Measurements from ENCODE around the gene ARHGAP24.

The ARHGAP24 gene

DNA sequence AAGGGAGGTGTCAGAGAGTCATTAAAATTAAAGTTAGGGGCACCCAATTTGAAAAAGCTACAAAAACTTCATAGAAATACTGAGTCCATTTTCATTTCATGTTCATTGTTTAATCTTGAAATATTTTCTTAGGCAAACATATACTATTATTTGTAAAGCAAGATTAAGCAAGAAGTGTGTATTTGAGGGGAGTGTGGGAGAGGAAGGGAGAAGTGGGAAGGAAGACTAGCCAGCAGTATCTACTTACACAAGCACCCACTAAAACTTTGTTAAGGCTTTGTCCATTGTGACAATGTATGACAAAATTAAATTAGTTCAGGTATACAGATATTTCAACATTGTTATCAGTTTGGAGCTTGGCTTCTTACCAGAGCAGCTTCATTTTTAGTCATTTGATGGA lies 222.9 kb downstream of the ARHGAP24 start:
- no peak for DNase-seq (ENCODE audit: low read depth)

DNA sequence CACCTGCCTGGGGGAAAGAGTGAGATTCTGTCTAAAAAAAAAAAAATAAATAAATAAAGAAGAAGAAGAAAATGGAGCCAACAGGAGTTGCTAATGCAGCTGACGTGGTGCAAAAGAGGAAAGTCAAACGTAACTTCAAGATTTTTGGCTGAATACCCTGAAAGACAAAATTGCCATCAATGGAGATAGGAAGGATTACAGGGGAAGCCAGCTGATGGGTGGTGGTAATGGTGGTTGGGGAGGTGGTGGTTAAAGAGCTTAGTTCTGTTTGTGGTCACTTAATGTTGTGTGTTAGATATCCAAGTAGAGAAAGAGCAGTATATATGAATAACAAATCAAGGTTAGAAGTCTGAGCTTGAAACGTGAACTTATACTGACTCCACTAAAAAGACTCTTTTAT lies 225.4 kb downstream of the ARHGAP24 start:
- no peak for DNase-seq (ENCODE audit: low read depth)

DNA sequence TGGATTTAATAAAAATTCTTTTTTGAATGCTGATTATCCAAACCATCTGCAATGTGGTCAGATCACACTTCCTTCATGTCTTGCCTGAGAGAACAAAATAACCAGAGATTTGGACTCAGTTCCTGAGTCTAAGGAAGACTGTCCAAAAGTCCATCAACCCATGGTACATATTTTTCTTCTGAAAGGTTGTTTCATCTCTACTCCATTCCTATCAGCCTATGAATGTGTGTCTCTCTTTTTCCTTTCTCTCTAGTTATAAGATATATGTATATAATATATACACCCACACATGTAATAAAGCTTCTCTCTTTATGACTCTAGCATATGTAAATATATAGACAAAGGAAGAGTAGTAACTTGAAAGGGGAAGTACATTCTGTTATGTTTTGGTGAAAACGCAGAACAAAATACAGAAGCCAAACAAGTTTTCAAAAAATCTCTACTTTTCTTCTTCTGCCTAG lies 226.9 kb downstream of the ARHGAP24 start:
- DNase-seq (ENCODE audit: low read depth), result no peak

DNA sequence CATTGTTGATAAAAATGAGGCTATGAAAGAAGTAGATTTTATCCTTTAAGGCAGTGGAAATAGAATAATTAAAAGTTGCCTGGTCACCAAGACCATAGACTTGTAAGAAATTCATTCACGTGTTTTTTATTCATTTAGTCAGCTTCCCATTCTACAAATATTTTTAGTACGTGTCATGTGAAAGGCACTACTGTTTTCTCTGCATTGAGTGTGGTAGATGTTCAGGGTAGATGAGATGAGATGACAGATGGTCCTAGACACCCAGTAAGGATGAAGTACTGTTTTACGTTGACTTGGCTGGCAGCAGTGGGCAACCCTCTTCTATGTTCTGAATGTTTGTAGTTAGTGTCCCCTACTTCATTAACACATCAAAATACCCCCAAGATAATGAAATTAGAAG lies 228.1 kb downstream of the ARHGAP24 start:
- no peak for DNase-seq (ENCODE audit: low read depth)

DNA sequence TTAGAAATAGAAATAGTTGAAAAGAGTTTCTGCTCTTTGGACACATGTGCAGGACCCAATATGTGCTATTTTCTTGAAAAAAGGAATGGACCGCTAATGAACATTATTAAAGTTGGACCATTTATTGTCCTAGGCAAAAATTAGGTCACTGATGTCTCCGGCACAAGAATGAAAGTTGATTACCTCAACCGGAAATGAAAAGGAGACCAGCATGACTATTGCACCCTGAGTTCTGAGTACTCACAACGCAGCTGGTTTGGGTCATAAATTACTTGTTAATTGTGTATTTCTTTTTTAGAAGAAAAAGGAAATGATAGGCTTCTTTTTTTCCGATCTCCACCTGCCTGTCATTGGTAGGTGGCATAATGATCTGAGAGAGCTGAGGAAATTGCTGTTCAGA lies 232.7 kb downstream of the ARHGAP24 start:
- DNase-seq (ENCODE audit: low read depth), result no peak

DNA sequence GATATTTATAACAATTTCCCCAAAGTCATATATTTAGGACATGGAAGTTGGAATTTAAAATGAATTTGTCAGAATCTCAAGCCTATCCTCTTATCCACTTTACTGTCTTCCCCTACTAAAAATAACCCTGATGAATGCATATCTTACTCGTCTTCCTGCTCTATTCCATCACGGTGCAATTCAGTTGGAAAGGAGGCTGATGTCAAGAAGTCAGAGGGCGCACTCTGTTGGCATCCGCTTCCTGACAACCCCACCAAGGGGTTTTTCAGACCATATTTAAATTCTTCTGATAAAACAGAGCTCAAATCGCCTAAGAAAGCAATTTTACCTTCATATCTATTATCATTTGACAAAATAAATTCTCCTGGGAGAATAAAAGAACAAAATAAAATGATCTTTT lies 233.5 kb downstream of the ARHGAP24 start:
- DNase-seq (ENCODE audit: low read depth), result no peak

DNA sequence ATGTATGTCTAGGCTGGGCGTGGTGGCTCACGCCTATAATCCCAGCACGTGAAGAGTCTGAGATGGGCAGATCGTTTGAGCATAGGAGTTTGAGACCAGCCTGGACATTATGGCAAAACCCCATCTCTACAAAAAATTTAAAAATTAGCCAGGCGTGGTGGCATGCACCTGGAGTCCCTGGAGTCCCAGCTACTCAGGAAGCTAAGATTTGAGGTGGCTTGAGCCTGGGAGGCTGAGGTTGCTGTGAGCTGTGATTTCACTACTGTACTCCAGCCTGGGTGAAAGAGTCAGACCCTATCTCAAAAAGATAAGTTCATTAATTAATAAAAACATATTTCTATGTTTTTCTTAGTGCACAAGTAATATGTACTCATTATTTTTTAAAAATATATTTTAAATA lies 238.1 kb downstream of the ARHGAP24 start:
- no peak for DNase-seq (ENCODE audit: low read depth)

DNA sequence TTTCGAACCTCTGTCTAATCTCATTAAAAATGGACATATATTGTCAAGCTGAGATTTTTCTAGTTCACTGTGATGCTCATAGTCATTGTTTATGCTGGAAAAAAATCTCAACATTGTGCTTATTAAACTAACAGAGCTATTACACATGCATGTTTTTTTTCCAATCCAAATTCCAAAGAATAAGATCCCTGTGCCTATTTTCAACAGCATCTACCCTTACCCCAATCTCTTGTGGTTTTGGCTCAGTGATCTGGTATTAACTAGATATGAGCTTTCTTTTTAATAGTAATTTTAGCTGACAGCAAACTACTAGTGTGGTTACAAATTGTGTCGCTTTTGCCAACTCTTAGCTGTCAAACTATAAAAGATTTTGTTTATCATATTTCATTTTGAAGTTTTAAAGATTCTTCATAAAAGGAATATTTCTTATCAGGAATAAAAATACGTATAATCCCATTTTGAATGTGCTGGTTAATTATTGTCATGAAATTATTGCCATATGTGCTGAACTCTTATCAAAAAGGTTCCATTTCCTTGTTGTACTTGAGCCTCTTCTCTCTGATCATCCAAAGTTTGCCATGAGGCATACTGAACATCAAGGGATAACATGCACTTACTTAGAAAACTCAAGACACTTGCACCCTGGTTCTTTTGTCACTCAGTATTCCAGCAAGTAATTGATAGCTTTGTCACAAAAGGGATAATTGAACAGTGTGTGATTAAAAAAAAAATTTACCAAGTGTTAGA lies 241.2 kb downstream of the ARHGAP24 start:
- DNase-seq (ENCODE audit: low read depth), result no peak

DNA sequence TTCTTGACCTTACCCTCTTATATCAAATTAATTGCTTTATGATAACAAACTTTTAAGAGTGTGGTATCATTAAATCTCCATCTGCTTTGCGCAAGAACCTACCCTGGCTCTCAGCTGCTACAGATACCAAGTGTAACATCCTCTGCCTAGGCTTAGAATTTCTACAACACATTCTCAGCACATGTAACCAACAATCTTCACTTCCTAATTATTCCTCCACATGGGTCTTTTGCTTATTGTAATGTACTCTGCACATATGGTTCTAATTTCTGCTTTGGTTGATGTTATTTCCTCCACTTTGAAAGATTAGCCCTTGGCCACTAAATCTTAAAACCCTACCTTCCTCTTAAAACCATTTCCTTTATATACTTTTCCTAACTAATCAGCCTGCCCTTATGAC lies 242.4 kb downstream of the ARHGAP24 start:
- DNase-seq (ENCODE audit: low read depth), result no peak

DNA sequence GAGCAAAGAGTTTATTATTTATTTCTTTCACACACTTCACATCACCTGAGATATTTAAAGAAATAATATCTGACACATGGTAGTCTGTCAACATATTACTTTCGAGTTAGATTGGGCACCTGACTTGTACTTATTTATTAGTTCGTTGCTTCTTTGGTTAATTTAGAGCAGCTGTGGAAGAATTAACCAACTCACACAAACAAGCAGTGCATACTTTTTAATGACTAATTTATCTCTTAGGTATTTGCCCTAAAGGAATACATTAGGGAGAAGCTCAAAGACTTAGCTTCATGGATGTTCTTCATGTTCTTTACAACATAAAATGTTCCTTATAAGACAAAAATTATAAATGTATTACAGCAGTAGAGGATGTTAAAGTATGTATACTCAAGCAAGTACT lies 242.9 kb downstream of the ARHGAP24 start:
- no peak for DNase-seq (ENCODE audit: low read depth)

DNA sequence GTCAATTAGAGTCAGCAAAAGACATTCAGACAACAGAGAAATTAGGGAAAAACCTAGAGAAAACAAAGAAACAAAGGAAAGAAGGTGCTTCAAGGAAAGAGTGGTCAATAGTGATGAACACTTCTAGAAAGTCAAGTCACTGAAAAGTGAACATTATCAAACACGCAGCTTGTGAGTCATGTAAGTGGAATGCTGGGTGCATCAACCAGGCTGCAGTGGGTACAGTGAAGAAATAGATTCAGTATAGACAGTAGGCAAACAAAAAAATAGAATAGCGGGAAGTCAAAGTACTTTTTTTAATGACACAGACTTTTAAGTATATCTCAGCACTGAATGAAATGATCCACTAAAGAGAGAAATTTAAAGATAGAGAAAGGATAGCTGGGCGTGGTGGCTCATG lies 245.8 kb downstream of the ARHGAP24 start:
- DNase-seq (ENCODE audit: low read depth), result no peak

DNA sequence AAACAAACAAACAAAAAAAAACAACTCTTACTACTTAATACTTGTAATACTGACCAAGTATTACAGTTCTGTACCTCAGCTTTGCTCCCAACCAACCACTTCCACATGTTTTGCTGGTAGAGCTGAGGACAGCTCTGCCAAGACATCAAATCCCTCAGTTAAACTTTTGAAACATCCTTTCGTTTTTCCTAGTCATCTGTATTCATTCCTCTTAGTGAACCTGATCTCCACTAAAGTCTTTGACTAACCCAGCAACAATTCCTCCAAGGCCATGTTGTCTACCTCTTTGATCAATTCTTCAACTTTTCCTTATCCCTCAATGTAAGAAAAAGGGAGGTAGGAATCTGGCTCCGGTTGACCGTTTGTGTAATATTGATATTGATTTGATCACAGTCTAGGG lies 247.5 kb downstream of the ARHGAP24 start:
- DNase-seq (ENCODE audit: low read depth), result no peak

DNA sequence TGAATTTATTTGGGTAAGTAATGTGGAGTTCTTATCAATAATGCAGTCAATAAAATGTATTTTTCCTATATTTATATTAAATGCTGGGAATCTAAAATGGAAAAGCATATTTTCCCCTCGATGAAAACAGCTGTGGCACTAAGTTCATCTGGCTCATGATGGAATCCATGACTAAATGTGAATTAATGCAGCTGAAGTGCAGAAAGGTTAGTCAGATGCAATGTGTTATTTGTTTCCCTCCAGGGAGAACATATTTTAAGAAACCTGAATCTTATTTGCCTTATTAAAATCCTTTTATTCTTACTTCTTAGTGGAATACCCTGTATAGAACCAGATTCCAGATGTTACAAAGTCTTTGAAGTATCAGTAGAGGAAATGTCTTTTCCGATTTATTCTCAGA lies 247.9 kb downstream of the ARHGAP24 start:
- no peak for DNase-seq (ENCODE audit: low read depth)

DNA sequence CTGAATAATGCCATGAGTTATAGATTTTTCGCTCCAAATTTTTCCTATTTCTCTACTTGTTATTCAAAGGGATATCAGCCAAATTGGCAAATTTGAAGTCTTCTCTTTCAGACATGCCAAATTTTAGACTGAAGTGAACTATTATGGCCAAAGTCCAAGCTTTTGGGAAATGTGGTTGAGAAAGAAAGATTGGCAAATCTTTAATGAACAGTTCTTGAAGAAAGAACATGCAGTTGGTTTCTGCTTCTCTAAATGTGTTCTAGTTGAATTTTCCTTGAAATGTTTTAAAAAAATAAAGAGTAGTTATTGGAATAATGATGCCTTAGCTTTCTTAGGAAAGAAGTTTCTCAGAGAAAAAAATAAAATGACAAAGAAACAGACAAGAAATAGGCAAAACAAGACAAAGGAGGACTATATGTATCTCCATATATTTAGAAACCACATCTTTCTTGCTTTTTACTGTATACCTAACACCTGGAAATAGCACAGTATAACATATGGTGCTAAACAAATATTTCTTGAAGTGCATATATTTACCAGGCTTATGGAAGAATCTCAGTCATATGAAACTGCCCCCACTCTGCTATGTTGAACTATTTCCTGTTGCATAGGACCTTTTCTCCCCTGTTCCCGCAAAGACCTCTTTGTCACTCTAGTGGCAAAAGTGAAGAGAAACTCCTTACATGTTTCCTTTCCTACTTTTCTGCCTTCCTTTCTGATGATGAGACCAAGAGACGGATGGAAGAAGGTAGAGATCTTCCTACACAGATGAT lies 250.0 kb downstream of the ARHGAP24 start:
- DNase-seq (ENCODE audit: low read depth), result no peak

DNA sequence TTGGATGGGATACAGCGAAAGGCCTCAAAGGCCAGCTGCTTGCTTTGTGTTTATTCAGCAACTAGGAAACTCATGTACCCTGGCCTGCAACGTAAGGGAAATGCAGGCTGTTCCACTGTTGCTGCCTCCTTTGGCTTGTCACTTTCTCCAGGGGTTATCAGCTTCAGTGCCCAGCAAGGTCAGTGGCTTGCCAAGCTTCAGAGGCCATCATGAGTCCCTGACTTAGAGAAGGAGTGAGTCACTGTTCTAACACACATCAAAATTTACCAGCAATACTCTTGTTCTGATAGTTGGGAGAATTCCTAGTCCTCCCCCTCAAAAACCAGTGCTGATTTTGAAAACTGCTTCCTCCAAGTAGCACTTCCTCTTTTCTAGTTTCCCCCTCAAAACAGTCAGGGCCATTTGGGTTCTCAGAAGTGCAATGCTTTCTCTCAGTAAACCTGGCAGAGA lies 250.8 kb downstream of the ARHGAP24 start:
- no peak for DNase-seq (ENCODE audit: low read depth)

DNA sequence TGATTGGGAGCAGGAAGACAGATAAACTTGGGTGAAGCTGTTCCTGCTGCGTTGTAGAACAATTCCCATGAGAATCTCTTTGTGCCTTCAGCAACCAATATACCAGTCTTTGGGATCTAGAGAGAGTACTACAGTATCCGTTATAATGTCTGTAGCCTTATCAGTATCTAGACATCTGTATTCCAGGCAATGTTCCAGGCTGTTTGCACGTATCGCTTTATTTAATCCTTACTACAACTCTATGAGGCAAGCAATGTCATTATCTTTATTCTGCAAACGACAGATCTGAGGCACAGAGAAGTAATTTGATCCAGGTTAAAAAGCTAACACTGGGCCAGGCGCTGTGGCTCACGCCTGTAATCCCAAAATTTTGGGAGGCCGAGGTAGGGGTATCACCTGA lies 251.6 kb downstream of the ARHGAP24 start:
- no peak for DNase-seq (ENCODE audit: low read depth)

DNA sequence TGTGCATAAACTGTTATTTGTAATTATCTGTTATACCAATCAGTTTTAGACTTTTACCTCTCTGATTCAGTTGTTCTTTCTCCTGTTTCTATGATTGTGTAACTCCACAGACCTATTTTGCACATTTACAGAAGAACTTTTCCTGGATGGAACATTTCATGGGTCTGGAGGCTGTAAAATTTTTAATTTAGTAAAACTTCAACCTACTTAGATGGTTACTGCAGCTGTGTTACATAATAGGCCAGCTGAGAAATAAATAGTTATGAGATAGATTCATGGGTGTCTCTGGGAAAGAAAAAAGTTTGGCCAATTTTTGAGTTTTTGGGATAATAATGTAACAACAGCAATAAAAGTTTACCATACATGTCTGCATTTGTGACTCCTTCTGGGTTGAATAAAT lies 253.5 kb downstream of the ARHGAP24 start:
- DNase-seq (ENCODE audit: low read depth), result no peak

DNA sequence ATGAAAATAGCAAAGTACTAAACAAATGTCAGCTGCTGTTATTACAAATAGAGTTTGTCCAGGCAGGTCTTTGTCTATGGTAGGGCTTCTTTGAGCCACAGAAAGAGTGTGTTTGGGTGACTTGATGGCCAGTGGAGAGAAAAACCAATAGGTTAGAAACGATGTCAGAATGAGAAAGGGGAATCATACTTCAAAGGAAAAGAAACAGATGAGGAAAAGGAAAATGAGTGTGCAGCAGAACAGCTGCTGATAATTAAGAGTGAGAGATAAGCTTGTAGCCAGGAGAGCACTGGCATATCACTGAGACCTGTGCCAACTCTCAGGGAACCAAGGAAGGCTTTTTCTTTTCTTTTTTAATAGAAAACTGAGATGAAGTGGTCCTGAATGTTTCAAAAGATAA lies 257.2 kb downstream of the ARHGAP24 start:
- no peak for DNase-seq (ENCODE audit: low read depth)

DNA sequence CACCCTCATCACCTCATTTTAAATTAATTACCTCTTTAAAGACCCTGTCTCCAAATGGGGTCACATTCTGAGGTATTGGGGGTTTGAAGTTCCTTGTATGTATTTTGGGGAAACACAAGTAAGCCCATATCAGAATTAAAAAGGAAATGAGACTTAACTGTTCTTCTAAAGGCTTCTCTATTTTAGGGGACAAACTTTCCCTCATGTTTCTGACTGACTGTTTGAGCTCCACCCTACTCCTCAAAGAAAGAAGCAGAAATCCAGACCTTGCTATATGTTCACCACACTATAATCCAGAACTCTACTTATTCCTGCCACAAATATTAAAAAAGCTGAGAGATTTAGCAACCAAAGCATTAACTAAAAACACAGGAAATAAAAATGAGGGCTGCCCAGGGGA lies 258.8 kb downstream of the ARHGAP24 start:
- no peak for DNase-seq (ENCODE audit: low read depth)

DNA sequence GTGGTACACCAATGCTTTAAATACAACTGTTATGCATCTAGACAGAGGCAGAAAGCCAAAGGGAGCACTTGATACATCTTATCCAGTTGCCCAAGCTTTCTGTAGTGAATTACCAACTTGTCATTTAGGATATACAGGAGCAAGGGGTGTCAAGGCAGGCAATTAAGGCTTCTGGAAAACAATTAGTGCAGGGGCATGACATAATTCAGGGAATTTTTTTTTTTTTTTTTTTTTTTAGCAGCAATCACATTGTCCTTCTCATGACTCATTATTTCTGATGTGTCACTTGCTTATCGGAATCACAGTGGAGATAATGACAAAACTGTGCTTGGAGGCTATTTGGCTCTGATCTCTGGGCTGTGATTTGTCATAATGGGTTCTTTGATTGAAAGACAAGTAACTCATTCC lies 259.5 kb downstream of the ARHGAP24 start:
- no peak for DNase-seq (ENCODE audit: low read depth)

DNA sequence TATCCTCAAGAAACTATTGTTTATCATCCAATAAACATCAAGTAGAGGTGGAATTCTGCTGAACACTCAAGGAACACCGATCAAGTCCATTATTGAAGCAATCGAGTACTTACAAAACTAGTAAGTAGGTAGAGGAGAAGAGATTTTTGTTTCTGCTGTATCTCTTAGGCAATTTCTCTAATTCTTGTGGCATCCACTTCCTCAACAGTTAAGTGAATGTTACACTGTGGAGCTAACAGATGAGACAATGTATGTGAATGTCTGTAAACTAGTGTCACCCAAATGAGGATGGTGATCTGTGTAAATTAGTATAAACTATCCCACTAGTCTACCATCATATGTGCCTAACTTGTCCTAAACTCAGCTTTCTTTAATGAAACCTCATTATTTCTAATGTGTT lies 261.6 kb downstream of the ARHGAP24 start:
- DNase-seq (ENCODE audit: low read depth), result no peak

DNA sequence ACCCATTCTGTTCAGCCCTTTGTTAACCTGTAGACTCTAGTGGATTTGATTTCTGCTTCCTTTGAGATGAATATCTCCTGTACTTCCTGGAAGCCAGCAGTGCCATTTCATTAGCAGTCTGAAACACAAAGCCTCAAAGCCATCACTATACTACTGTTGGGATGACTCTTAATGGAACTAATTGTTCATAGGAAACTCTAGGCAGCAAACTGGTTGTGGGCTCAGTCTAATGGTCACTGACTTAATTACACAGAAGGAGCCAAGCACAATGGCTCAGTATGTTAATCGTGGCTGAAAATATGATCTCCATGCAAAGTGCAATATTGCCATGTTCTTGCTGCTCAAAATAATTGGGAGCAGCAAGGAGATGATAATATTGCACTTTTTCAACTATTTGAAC lies 262.3 kb downstream of the ARHGAP24 start:
- no peak for DNase-seq (ENCODE audit: low read depth)

DNA sequence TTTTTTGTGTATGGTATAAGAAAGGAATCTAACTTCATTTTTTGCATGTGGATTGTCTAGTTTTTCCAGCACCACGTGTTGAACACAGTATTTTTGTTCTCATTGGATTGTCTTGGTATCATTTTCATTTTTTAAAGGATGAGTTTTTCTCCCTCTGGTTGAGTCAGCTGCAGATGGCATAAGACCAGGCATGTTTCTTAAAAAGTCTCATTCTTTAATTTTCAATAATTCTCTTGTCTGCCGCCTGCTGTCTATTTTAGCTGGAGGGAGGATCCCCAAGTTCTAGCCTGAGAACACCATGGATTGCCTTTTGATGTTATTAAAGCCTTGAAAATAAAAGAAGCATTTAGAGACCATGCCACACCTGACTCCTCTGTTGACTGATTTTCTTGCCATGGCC lies 263.8 kb downstream of the ARHGAP24 start:
- no peak for DNase-seq (ENCODE audit: low read depth)

DNA sequence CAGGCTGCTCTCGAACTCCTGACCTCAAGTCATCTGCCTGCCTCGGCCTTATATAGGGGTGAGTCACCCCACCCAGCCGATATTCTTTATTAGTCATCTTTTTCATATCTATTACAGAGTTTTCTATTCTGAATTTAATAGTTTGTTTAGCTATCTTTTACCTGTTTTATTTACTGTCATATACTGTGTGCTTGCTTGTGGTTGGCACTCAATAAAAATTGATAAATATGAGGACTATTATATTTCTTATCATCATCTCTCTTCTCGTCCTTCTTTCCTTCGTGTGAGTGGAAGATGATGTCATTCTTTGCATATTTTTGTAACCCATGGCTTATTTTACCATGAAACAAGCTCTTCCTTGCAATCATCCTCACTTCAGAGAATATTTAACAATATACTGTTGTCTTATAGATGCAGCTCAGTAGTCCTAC lies 265.5 kb downstream of the ARHGAP24 start:
- no peak for DNase-seq (ENCODE audit: low read depth)

Measured in stimulated activated CD8-positive, alpha-beta memory T cell treated with anti-CD3 and anti-CD28 coated beads, Interleukin-12 subunit alpha, Interleukin-12 subunit beta, amount 100 ng/mL, for 4 hours (primary cell).